ENCODE measurements around the gene BNC2.
A peak's percentile ranks its signal among the peaks of the same experiment; 100 is the strongest.

Gene BNC2

GRCh38 chr9:16387382-16387781, 483.1 kb downstream of the BNC2 start:
- TF ChIP-seq, protein P1, sequence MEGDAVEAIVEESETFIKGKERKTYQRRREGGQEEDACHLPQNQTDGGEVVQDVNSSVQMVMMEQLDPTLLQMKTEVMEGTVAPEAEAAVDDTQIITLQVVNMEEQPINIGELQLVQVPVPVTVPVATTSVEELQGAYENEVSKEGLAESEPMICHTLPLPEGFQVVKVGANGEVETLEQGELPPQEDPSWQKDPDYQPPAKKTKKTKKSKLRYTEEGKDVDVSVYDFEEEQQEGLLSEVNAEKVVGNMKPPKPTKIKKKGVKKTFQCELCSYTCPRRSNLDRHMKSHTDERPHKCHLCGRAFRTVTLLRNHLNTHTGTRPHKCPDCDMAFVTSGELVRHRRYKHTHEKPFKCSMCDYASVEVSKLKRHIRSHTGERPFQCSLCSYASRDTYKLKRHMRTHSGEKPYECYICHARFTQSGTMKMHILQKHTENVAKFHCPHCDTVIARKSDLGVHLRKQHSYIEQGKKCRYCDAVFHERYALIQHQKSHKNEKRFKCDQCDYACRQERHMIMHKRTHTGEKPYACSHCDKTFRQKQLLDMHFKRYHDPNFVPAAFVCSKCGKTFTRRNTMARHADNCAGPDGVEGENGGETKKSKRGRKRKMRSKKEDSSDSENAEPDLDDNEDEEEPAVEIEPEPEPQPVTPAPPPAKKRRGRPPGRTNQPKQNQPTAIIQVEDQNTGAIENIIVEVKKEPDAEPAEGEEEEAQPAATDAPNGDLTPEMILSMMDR (IDR thresholded peaks at IDR 0.05; ENCODE audit: insufficient read depth, low read depth, low read length, missing control alignments) = no peak
- no peak for DNase-seq (ENCODE audit: low read depth)
- H3K4me3 ChIP-seq (ENCODE audit: low read depth, low read length) = no peak overlapping the region

DNA sequence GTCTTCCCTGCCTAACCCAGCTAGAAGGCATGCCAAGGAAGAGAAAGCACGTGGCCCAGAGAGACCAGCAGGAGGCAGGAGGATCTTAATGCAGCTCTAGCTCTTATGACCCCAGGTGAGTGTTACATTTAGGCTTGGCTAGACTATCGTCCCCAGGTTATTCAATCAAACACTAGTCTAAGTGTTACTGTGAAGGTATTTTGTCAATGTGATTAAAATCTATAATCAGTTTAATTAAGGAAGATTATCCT, 483.7 kb downstream of the BNC2 start:
- DNase-seq (ENCODE audit: low read depth) = no peak
- H3K4me3 ChIP-seq (ENCODE audit: low read depth, low read length) = no peak overlapping the region
- TF ChIP-seq, protein P1 (IDR thresholded peaks at IDR 0.05; ENCODE audit: insufficient read depth, low read depth, low read length, missing control alignments) = no peak

- no peak for DNase-seq (ENCODE audit: low read depth)
- H3K4me3 ChIP-seq (ENCODE audit: low read depth, low read length) = no peak overlapping the region
- TF ChIP-seq, protein P1 (IDR thresholded peaks at IDR 0.05; ENCODE audit: insufficient read depth, low read depth, low read length, missing control alignments) = no peak
These were observed 484.3 kb downstream of the BNC2 start for GRCh38 chr9:16386007-16386826.

DNA sequence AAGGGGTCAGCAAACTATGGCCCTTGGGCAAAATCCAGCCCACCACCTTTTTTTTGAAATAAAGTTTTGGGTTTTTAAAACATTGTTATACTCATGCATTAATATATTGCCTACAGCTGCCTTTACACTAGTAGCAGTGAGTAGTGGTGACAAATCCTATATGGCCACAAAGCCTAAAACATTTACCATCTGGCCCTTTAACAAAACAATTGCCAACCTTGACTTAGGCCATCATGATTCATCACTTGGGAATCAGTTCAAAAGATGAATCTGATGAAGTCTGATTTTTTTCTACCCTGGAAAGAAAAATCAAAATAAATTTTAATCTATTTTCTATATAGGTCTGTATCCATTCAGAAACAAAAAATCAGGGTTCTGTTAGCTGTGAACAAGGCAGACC, 484.9 kb downstream of the BNC2 start:
- no peak for DNase-seq (ENCODE audit: low read depth)
- TF ChIP-seq, protein P1 (IDR thresholded peaks at IDR 0.05; ENCODE audit: insufficient read depth, low read depth, low read length, missing control alignments) = no peak
- no peak overlapping the region for H3K4me3 ChIP-seq (ENCODE audit: low read depth, low read length)

GRCh38 chr9:16384993-16385392, 485.5 kb downstream of the BNC2 start:
- no peak for DNase-seq (ENCODE audit: low read depth)
- no peak overlapping the region for H3K4me3 ChIP-seq (ENCODE audit: low read depth, low read length)
- TF ChIP-seq, protein P1 (IDR thresholded peaks at IDR 0.05; ENCODE audit: insufficient read depth, low read depth, low read length, missing control alignments) = no peak

DNA sequence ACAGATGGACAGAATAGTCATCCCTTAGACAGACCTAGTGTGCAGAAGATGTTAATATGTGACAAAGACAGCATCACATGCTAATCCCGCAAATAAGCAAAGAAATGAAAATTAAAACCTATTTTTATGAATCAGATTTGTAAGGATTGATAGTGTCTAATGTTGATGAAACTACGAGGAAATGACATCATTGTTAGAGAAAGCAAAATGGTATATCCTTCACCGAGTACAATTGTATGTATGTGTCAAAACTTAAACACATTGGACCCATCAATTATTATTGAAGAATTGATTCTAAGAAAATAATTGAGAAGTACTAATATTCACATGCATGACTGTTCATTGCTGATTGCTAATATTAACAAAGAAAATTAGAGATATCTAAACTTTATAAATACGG, 493.2 kb downstream of the BNC2 start:
- TF ChIP-seq, protein P1 (IDR thresholded peaks at IDR 0.05; ENCODE audit: insufficient read depth, low read depth, low read length, missing control alignments) = no peak
- no peak overlapping the region for H3K4me3 ChIP-seq (ENCODE audit: low read depth, low read length)
- DNase-seq (ENCODE audit: low read depth) = no peak

DNA sequence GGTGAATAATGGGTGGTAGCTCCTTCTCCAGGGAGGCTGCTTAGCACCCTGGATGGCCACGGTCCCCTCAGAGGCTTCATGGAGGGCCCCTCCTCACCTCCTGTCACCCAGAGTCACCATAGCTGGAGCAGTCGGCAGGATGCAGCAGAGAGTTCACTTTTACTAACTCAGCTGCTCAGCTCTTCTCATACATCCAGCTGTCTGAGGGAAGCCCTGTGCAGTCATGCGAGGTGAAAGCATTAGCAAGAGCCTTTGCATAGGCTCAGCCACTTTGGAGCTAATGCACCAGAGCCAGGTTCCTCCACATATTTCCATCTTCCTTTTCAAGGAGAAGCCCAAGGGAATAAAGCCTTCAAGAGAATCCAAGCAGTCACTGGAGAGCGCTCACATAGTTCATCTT, 499.2 kb downstream of the BNC2 start:
- H3K4me3 ChIP-seq (ENCODE audit: low read depth, low read length) = no peak overlapping the region
- TF ChIP-seq, protein P1 (IDR thresholded peaks at IDR 0.05; ENCODE audit: insufficient read depth, low read depth, low read length, missing control alignments) = peak; percentile 23
- peak; percentile 61 for DNase-seq (ENCODE audit: low read depth)

All from GM12865 (cell line).